Measurements from ENCODE around the gene SEMA5A.

- TF ChIP-seq GATA2 (IDR thresholded peaks at IDR 0.05; ENCODE audit: low read depth, low read length): no peak
- TF ChIP-seq GATA3 (IDR thresholded peaks at IDR 0.05; ENCODE audit: low read depth, low read length): no peak
These were observed 266.1 kb downstream of the SEMA5A start for GRCh38 chr5:9279774-9280173.

All from SH-SY5Y (cell line).